ENCODE data around the gene FANCD2OS. TPM values are rescaled to one million over a fixed set of nuclear protein-coding genes. Genes with fewer than 3 reads are reported as not detected.

The FANCD2OS gene
- total and polyA plus RNA-seq, 7 donors = not detected

DNA sequence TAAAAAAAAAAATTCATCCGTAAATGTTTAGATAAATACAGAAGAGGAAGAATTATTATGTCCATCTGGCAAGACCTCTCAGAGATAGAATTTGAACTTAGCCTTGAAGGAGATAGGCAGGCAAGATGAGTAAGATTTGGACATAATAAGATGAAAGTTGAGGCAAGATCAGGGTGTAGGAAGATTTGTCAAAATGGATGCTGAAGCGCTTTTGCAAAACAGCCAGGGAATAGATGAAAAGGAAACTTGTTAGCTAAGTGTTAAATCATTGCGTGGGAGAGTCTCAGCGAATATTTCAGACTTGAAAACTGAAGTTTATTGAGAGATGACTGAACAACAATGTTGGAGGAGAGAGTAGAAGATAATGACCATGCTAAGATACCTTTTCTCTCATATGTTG is 14.7 kb upstream of the FANCD2OS start:
- H3K27ac ChIP-seq = no peak overlapping the region
- no peak overlapping the region for H3K4me3 ChIP-seq
- H3K9me3 ChIP-seq = no peaks in the 10 kb centered on the region
- no peak for ATAC-seq
- no peak for TF ChIP-seq CTCF (IDR thresholded peaks at IDR 0.05)
- intact Hi-C loops (cut with DNase I) = no loop called here
- WGBS, 3 donors = 90 to 94% (median 93%) methylated on average over 4 of the region's 4 CpGs
- H3K36me3 ChIP-seq (ENCODE audit: insufficient read depth in 1 of 2, low read depth in 1 of 2) = peaks cover 18 to 62% of the 10 kb centered on the region in 2 donors
- no peaks in the 10 kb centered on the region for H3K4me1 ChIP-seq
- no peaks in the 10 kb centered on the region for H3K27me3 ChIP-seq (ENCODE audit: insufficient read depth in 3 of 3, low read length in 2 of 3)
- DNase-seq = no peak

DNA sequence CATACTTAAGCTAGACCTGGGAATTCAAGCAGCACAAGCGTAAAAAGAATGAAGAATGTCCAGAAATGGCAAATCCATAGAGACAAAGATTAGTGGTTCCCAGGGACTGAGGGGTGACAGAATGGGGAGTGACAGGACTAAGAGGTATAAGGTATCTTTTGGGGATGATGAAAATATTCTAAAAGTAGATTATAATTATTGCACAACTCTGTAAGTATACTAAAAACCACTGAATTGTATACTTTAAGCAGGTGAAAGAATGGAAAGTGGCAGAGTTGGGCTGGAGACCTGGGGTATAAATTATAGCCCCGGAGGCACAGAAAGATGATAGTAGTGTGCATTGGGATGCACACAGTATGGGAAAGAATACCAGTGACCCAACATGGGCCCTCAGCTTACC is 13.0 kb upstream of the FANCD2OS start:
- ATAC-seq (no peak), DNase-seq (no peak)
- intact Hi-C loops (cut with DNase I) = no loop called here
- 86 to 87% (median 87%) methylated on average over 2 of the region's 2 CpGs for WGBS, 3 donors
- Histone ChIP-seq H3K4me1 (peaks cover 9% of the 10 kb centered on the region), H3K9me3 (no peaks in the 10 kb centered on the region), H3K4me3 (no peak overlapping the region), H3K27me3 (ENCODE audit: insufficient read depth in 3 of 3, low read length in 2 of 3) (no peaks in the 10 kb centered on the region), H3K36me3 (ENCODE audit: insufficient read depth in 1 of 2, low read depth in 1 of 2) (peaks cover 7 to 47% of the 10 kb centered on the region in 2 donors), H3K27ac (no peak overlapping the region)
- TF ChIP-seq CTCF (IDR thresholded peaks at IDR 0.05) = no peak

DNA sequence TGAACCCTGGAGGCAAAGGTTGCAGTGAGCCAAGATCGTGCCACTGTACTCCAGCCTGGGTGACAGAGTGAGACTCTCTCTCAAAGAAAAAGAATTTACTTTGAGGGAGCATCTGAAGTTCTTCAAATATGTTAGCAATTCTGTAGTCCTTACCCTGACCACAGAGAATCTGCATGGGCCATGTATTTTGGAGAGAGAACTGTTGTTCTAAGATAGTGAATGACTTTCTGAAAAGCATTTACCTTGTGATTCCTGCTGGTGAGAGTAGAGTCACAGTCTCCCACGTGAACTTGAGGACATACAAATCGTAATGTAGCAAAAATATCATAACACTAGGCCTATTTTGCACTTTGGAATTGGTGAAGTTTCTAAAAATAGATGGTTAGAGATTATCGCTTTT is 11.3 kb upstream of the FANCD2OS start:
- no peak for TF ChIP-seq CTCF (IDR thresholded peaks at IDR 0.05)
- peaks cover 9% of the 10 kb centered on the region for H3K4me1 ChIP-seq
- no peak for ATAC-seq
- H3K4me3 ChIP-seq = no peak overlapping the region
- no peaks in the 10 kb centered on the region for H3K27me3 ChIP-seq (ENCODE audit: insufficient read depth in 3 of 3, low read length in 2 of 3)
- intact Hi-C loops (cut with DNase I) = loop anchor here (5.0 kb wide), 1 partner anchor 92 kb away; the partner anchor contains the start of gene FANCD2 (in 2 of the 2)
- no peak for DNase-seq
- 70 to 83% (median 74%) methylated on average over 4 of the region's 4 CpGs for WGBS, 3 donors
- H3K9me3 ChIP-seq = no peaks in the 10 kb centered on the region
- no peak overlapping the region for H3K27ac ChIP-seq
- H3K36me3 ChIP-seq (ENCODE audit: insufficient read depth in 1 of 2, low read depth in 1 of 2) = peaks cover 2 to 35% of the 10 kb centered on the region in 2 donors

DNA sequence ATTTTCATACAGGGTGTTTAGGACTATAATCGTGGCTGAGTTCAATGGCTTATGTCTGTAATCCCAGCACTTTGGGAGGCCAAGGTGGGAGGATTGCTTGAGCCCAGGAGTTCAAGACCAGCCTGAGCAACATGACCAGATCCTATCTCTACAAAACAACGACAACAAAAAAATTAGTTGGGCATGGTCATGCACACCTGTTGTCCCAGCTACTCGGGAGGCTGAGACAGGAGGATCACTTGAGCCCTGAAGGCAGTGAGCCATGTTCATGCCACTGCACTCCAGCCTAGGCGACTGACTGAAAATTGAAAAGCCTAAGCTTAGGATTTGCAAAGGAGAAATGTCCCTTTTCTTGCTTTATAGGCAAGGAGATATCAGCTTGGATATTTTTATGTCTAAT is 8.9 kb upstream of the FANCD2OS start:
- peak overlapping the region; percentile 71 for H3K4me3 ChIP-seq
- peaks cover 2 to 32% of the 10 kb centered on the region in 2 donors for H3K36me3 ChIP-seq (ENCODE audit: insufficient read depth in 1 of 2, low read depth in 1 of 2)
- no peak for TF ChIP-seq CTCF (IDR thresholded peaks at IDR 0.05)
- H3K27me3 ChIP-seq (ENCODE audit: insufficient read depth in 3 of 3, low read length in 2 of 3) = no peaks in the 10 kb centered on the region
- DNase-seq (no peak), ATAC-seq (no peak)
- H3K27ac ChIP-seq = no peak overlapping the region
- H3K4me1 ChIP-seq = peaks cover 9% of the 10 kb centered on the region
- H3K9me3 ChIP-seq = no peaks in the 10 kb centered on the region
- intact Hi-C loops (cut with DNase I) = loop anchor here (5.0 kb wide), 1 partner anchor 90 kb away; the partner anchor contains the start of gene FANCD2 (in 2 of the 2)
- WGBS, 3 donors = 62 to 69% (median 67%) methylated on average over 4 of the region's 4 CpGs

GRCh38 chr3:10116138-10116460 is 8.0 kb upstream of the FANCD2OS start:
- H3K27me3 ChIP-seq (ENCODE audit: insufficient read depth in 3 of 3, low read length in 2 of 3) = no peaks in the 10 kb centered on the region
- H3K4me1 ChIP-seq = peaks cover 9% of the 10 kb centered on the region
- ATAC-seq = peak in 1 of 4 donors; percentile 10
- DNase-seq = no peak
- 0% methylated on average over 10 of the region's 10 CpGs for WGBS, 3 donors
- TF ChIP-seq CTCF (IDR thresholded peaks at IDR 0.05) = no peak
- peak overlapping the region; percentile 71 for H3K4me3 ChIP-seq
- no peak overlapping the region for H3K27ac ChIP-seq
- peaks cover 2 to 24% of the 10 kb centered on the region in 2 donors for H3K36me3 ChIP-seq (ENCODE audit: insufficient read depth in 1 of 2, low read depth in 1 of 2)
- intact Hi-C loops (cut with DNase I) = loop anchor here (5.0 kb wide), 1 partner anchor 89 kb away; the partner anchor contains the start of gene FANCD2 (in 2 of the 2)
- no peaks in the 10 kb centered on the region for H3K9me3 ChIP-seq
